Medulla oblongata (tissue), 1 donor: Measurements from ENCODE around the gene ECSCR.

Experiments
- DNase-seq: peaks from one replicate; pipeline ENCODE4 v3.0.0-alpha.2; 2015; ENCODE audit errors: extremely low spot score

The ECSCR gene

DNA sequence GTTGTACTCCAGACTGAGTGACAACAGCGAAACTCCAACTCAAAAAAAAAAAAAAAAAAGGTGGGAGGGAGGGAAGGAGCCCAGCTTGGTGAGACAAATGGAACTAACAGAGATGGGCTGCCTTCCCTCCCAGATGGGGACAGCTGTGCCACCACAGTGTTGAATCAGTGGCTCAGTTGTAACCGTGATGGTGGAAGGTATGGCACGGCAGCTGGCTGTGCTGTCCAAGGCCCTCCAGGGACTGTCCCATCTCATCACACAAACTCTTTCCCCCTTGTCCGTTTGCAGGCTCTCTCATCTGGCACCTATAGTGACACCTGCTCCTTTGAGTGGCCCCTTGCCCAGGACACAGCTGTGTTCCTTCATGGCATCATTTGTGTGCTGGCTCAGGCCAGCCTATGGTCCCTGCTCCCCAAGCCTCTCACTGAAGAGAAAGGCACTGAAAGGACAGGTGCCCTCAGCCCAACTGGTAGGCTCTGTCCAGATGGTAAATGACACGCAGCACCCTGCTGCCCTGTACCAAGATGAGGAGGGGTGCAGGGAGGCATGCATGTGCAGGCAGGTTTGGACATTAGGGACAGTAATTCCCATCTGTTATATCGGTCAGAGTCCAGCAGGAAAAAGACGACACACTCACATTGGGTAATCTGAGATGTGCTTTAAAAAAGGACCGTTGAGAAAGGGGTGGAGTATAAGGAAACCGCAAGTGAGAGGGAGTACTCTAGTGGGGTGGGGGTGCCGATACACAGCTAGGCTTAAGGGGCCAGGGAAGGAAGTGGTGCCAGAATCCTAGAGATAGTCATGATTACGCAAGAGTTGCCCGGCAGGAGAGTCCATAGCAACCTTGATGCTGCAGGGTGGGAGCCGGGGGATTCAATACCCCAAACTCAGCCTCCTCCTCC is 12.6 kb upstream of the ECSCR start:
- DNase-seq: no peak

DNA sequence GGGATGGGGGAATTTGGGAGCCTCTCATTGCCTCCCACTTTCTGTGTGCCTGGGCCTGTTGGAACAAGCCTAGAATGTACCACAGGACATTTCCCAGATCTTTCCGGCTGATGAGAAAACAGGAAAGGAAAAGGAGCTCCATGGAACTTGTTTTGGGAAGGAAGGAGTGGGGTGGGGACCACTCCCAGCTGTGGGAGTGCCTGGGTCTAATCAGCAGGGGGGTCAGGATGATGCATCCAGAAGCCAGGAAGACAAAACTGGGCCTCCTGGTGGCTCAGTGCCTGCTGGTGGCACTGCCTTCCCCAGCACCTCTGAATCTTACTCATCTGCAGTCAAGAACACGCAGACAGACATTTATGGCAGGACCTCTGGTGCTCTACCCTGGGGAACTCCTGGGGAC is 11.0 kb upstream of the ECSCR start:
- DNase-seq: no peak

DNA sequence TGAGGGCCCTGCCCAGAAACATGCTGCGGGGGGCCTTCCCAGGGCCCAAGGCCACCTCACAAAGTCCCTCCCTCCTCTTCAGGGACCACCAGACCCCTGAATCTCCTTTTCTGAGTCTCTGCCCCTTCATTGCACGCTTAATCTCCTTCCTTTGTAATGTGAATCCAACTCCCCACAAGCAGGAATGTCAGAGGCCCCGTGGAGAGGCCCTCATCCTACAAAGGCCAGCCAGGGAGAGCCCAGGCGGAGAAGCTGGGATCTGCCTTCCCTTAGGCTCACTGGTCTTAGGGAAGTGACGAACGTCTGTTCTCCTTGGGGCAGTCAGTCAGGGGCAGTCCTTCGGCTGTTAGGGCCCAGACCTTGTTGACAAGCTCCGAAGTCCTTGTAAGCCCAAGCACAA is 10.6 kb upstream of the ECSCR start:
- no peak for DNase-seq

DNA sequence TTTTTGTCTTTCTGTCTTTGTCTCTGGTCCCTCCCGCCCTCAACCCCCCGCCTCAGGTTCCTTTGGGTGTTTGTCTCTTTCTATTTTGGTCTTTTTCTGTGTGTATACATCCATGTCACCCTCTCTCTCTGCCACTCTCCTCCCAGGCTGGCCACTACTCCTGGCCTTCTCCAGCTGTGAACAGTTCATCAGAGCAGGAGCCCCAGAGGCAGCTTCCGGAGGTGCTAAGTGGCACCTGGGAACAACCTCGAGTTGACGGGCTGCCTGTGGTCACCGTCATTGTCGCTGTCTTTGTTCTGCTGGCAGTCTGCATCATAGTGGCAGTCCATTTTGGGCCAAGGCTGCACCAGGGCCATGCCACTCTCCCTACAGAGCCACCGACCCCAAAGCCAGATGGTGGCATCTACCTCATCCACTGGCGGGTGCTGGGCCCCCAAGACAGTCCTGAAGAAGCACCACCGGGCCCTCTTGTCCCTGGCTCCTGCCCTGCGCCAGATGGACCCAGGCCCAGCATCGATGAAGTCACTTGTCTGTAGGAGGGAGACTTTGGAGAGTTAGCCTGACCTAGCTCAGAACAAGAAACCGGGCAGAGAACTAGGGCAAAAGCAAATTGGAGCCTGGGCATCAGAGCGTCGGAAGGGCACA is 10.0 kb upstream of the ECSCR start:
- no peak for DNase-seq

DNA sequence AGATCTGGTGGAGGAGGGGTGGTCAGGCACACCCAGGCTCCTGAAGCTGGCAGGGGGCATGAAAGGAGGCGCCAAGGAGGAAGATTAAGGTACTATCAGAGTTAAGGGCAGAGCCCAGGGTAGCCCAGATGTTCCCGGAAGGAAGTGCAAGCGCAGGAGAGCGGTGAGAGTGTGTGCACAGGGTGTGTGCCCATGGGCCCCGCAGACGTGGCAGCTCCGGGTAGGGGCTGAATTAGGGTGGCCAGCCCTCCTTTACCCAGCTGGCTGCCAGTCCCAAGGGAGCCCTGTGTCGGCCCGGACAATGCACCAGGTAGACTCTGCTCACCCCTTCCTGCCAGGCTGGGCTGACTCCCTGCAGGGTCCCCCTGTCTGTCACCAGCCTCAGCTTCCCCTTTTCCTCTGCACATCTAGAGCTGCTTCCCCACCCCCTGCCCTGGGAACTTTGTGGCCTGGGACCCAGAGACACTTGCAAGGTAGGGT is 8.3 kb upstream of the ECSCR start, which contains the start of gene SMIM33:
TSS of gene SMIM33 (plus strand) at position 184 of the 480 bp plus-strand sequence. CDS start at position 302, 118 bp downstream.
- DNase-seq: no peak

DNA sequence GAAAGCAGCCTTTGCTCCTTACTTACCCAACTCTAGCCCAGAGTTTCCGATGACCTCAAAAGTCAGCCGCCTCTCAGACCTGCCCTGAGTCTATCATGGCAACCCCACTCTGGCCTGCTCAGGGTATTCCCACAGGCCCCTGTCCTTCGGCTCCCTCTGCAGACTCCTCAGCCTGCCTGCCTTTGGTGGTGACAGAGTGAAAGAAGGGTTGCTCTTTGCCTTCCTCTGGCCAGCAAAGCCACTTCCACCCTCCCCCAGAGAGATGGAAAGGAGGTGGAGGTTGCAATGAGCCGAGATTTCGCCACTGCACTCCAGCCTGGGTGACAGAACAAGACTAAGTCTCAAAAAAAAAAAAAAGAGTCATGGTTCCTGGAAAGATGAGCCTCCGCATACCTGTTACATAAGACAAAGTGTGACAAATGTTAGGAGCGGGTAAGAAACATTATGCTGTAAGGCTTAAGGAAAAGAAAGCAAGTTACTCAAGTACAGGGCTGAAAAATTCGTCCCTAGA is 5.9 kb upstream of the ECSCR start:
- no peak for DNase-seq

DNA sequence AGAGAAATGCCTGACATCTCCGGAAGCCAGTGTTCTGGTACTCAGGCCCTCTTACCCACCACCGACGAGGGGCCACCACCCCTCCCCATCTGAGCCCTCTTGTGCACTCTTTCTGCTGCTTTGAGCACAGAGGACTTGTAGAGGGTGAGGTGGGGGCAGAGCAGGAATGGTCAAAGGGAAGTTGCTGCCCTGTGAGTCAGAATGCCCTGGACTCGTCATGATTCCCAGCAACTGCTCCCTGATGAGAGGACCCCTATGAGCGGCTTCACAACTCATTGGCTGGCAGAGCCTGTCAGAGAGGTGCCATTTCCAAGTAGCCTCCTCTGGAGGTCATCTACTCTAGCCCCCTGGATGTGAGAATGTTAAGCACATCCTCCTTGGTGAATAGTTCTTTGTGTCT is 845 bp downstream of the ECSCR start:
- DNase-seq: no peak

DNA sequence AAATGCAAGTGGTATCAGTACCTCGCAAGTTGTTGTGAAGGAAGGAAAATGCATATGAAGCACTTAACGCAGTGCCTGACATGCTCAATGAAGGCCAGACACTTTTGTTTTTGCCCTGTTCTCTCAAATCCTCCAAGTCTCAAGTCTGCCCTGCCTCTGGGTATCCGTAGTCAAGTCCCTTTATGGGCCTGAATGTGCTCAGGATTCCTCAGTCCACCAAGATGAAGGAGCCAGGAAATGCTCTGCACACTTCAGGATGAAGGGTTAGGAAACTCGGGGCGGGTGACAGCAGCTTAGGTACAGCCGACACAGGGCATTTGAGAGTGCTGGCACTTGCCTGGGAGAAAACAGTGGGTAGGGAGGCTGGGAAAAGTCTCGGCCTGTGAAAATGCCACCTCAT is 1.4 kb downstream of the ECSCR start:
- DNase-seq: no peak

DNA sequence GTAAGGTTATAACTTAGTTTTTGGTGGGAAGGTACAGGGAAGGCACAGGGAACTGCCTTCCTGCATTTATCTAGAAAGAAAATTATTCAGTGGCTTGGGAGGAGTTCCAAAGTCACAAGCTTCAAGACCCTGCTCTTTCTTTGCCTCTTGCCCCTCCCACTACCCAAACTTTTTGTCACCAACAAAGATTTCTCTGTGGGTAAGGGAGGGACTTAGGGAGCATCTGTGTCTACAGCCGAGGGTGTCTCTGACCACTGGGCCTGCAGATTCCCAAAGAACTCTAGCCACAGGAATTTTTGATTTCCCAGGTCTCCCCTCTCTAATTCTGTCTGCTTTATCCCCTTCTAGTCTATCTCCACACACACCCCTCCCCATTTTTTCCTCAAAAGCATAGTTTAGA is 2.1 kb downstream of the ECSCR start:
- no peak for DNase-seq

DNA sequence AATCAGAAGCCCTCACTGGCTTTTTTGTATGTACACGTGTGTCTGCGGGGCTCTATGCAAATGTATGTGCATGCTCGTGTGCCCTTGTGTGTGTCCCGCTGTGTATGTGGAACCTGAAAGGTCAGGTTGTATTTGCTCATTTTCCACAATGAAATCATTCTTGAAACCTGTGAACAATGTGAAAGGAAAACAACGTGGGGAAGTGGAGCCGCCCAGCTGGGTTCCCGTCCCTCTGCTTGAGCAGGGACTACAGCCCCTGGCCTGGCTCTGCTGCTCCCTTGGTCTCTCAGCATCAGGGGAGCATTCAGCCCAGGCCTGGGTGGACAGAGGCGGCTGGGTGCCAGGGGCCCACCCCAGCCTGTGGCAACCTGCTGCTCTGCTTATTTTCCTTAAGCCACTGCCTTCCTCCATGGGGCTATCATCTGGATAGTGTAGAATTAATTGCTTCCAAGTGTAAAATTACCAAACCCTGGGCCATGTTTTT is 3.0 kb downstream of the ECSCR start:
- DNase-seq: no peak

DNA sequence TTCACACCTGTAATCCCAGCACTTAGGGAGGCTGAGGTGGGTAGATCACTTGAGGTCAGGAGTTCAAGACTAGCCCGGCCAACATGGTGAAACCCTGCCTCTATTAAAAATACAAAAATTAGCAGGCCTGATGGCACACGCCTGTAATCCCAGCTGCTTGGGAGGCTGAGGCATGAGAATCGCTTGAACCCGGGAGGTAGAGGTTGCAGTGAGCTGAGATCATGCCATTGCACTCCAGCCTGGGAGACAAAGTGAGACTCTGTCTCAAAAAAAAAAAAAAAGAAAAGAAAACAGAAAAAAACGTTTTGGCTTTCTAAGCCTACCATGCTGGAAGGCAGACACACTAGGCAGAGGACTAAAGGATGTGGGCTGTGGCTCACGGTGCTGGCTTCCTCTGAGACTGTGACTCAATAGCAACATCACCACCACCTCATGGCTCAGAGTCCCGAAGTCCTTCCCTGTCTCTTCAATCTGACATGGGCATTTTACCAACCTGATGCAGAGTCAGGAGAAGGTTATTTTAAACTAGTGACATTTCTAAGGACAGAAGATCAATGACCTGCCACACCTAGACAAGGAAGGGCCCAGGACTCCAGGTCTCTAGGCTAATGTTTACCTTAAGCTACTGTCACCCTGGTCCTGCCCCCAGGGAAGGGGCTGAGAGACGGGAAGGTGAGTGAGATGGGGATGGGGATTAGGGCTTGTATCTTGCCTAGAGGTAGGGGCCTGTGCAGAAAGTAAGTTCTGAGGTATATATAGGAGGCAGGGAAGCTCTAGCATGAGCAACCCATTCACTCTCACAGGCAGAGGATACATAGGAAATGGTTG is 3.7 kb downstream of the ECSCR start:
- no peak for DNase-seq

DNA sequence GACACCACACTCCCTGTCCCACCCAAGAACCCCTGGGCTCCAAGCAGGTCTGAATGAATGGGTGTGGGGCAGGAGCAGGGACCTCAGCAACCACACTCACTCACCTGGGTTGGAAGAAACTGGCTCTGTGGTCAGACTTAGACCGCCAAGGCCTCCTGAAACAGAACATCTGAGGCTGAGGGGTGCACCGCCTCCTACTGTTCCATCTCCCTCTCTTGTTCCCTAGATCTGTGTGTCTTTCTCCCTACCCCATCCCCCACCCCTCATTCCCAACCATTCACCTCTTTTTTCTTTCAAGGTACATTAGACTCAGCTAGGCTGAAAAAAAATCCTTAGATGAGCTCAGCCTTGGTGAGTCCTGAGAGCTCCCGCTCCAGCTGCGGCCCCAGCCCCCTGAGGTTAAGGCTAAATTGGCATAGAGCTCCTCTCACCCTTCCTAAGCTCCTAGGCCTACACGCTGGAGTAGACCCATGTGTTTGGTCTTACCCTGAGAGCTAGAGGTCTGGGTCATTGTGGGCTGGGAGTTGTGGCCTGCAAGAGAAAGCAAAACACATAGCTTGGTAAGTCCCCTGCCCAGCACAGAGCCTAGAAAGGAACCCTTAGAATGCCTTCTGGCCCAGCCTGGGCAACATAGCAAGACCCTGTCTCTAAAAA is 4.8 kb downstream of the ECSCR start:
- DNase-seq: no peak

DNA sequence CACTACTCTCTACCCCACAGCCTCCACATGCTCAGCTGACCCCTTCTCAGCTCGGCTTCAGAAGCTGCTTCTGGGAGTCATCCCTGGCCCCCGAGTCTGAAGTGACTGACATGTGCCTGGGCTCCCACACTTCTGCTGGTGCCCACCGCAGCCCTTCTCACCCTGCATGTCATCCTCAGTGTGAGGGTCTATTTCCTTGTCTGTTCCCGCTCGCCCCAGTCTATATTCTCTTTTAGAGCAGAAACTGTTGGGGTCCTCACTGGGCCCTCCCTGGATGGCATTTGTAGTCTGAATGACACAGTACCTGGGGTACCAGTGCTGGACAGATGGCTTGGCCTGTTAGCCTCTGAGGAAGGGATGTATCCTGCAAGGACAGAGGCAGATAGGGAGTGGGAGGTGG is 5.3 kb downstream of the ECSCR start:
- DNase-seq: no peak

DNA sequence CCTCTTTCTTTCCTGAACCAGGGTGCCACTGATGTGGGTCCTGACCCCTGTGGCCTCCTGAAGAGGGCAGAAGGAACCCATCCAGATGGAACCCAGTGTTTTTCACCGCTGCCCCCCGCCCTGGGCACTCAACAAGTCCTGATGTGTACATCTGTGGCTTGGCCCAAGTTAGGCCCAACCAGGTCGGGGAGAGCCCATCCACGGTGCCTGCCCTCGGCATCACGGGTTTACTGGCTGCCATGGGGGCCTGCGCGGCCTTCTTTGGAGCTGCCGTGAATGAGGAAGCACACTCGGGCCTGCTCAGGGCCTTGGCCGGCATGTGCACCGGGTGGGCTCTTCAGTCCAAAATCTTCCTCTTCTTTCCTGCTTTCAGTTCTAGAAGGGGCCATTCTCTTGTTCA is 5.8 kb downstream of the ECSCR start:
- DNase-seq: no peak

DNA sequence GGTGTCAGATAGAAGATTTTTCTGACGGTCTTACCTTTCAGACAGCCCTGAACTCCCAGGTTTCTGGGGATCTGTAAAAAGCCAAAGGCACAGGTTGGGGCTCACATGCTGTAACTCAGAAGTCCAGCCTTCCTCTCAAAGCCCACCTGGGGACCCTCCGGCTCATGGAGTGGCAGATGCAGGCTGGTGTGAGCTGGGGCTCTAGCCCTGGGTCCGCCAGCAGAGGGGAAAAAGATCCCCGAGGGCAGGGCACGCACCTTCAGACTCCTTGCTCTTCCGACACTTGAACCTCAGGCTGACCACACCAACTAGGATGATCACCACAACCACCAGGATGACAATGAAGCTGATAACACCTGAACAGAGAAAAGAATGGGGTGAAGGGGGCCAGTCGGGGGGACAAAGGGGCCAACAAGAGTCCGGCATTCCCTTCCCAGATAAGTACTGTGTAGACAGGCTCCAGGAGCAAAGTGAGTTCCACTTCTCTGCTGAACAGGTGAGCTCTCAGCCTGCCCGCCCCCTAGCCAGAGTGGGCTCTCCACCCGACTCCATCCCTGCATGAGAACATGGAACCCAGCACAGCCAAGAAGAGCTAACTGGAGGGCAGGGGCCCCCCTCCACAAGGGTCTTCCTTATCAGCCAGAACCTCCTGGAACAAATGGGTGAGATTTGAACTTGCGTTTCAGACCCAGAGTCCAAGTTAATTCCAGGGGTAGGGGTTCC is 7.8 kb downstream of the ECSCR start:
- DNase-seq: no peak

DNA sequence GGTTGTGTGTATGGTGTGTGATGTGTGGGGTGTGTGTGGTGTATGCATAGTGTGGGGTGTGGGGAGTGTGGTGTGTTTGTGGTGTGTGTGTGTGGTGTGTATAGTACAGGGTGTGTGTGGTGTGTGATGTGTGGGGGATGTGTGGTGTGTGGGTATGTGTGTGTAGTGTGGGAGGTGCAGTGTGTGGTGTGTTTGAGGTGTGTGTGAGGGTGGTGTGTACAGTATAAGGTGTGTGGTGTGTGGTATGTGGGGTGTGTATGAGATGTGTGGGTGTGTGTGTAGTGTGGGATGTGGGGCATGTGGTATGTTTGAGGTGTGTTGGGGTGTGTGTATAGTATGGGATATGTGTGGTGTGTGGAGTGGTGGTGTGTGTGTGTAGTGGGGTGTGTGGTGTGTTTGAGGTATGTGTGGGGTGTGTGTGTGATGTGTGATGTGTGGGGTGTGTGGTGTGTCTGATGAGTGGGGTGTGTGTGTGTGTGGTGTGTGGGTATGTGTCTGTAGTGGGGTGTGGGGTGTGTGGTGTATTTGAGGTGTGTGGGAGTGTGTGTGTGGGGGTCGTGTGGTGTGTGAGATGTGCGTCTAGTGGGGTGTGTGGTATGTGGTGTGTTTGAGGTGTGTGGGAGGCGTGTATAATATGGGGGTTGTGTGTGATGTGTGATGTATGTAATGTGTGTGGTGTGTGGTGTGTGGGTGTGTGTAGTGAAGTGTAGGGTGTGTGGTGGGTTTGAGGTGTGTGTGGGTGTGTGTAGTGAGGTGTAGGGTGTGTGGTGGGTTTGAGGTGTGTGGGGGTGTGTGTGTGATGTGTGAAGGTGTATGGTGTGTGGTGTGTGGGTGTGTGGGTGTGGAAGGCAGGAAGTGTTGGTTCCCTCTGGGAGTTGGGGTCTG is 8.6 kb downstream of the ECSCR start:
- no peak for DNase-seq

DNA sequence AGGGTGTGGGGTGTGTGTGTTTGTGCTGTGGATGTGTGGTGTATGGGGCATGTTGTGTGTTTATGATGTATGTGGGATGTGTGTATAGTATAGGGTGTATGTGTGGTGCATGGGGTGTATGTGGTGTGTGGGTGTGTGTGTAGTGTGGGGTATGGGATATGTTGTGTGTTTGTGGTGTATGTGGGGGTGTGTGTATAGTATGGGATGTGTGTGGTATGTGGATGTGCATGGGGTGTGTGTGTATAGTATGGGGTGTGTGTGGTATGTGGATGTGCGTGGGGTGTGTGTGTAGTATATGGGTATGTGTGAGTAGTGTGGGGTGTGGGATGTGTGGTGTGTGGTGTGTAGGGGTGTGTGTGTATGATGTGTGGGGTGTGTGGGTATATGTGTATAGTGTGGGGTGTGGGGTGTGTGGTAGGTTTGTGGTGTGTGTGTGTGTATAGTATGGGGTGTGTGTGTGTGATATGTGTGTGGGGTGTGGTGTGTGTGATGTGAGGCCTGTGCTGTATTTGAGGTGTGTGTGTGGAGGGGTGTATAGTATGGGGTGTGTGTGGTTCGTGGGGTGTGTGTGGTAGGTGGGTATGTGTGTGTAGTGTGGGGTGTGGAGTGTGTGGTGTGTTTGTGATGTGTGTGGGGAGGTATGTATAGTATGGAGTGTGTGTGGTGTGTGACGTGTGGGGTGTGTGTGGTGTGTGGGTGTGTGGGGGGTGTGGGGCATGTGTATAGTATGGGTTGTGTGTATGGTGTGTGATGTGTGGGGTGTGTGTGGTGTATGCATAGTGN is 10.5 kb downstream of the ECSCR start:
- no peak for DNase-seq

DNA sequence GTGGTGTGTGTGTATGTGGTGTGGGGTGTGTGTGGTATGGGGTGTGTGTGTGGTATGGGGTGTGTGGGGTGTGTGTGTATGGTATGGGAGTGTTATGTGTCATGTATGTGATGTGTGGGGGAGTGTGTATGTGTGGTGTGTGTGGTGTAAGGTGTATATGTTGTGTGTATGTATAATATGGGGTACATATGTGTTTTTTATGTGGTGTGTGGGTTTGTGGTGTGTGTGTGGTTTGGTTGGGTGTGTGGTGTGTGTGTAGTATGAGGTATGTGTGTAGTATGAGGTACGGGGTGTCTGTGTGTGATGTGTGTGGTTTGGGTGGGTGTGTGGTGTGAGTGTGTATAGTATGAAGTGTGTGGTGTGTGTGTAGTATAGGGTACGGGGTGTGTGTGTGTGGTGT is 11.4 kb downstream of the ECSCR start:
- DNase-seq: no peak
